Activated effector memory CD4-positive, alpha-beta T cell treated with anti-CD3 and anti-CD28 coated beads, Interleukin-2, amount 50 U/mL, for 16 hours (primary cell): ENCODE measurements around the gene RTEL1.
"Not testable (repeated sequence)": the region's sequence is repeated elsewhere in the genome, so short reads cannot be mapped to it uniquely, and the experiment has no call there.

Experiments used
- DNase-seq: peaks from one replicate; pipeline ENCODE4 v3.0.0-alpha.2; 2020

RTEL1 gene

DNA sequence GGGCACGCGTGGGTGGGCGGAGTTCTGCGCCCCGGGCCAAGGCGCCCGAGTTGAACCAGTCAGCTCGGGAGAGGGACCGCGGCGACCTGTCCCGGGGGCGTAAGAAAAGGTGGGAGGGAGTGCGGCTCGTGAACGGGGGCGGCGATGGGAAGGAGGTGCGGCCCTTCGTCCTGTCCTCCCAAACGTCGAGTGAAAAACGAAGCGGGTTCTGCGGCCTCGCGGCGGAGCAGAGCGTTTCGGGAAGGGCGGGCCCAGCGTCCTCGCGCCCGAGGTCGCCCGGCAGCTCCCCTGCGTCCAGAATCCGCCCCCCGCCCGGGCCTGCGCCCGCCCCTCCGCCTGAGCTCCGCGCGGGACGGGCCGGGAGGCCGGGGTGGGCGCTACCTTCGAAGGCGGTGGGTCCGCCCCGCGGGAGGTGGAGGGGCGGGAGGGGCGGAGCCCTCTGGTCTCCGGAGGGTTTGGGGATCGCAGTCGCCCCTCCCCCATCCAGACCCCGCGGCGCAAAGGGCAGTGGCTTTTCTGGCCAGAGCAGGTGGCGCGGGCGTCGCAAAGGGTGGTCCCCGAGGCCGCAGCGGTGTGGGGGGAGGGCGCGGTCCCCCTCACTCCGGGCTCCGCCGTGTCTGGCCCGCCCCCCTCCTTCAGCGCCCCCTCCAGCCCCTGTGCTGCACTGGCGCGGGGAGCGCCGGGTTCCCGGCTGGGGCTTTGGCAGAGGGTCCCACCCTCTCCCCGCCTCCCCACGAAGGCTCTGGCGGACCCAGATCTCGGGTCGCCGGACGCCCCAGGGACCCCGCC is 5.7 kb upstream of the RTEL1 start:
- DNase-seq = peak; percentile 83

DNA sequence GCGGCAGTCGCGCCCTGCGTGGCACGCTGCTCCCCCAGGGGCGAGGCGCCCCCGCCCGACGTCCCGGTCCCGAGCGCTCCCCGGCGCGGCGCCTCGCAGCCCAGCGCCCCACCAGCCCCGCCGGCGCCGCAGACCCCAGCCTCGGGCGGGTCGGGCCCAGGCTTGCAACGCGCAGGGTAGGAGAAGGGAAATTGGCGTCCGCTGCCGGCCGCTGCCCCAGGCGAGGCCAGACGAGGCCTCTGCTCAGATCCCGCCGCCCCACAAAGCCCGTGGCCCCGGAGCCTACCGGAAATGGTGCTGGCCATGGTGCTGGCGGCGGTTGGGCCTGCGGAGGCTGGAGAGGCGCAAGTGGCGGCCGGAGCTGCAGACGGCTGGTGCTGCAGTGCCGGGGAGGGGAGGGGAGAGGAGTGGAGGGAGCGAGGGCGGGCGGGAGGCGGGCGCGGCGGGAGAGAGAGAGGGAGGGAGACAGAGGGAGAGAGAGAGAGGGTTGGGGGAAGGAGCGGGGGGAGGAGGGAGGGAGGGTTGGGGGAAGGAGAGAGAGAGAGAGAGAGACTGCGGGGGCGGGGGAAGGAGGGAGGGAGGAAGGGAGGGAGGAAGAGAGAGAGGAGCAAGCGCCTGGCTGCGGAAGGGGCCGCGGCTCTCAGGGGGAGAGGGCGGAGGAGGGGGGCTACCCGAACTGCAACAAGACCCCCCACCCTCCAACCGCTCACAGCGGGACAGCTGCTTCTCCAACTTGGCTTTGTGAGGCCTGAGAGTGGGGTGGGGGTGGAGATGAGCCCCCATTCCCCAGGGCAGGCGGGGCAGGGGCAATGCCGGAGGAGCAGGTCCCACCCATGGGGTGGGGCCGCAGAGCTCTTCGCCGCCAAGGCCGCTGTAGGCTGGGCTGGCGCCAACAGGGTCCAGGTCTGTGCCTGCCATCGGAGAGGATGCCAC is 4.8 kb upstream of the RTEL1 start, which contains the start of gene STMN3:
Gene STMN3 (minus strand): TSS at position 384 of the 933 bp plus-strand sequence. CDS start 79 bp downstream, at position 305.
- peak; percentile 89 for DNase-seq

DNA sequence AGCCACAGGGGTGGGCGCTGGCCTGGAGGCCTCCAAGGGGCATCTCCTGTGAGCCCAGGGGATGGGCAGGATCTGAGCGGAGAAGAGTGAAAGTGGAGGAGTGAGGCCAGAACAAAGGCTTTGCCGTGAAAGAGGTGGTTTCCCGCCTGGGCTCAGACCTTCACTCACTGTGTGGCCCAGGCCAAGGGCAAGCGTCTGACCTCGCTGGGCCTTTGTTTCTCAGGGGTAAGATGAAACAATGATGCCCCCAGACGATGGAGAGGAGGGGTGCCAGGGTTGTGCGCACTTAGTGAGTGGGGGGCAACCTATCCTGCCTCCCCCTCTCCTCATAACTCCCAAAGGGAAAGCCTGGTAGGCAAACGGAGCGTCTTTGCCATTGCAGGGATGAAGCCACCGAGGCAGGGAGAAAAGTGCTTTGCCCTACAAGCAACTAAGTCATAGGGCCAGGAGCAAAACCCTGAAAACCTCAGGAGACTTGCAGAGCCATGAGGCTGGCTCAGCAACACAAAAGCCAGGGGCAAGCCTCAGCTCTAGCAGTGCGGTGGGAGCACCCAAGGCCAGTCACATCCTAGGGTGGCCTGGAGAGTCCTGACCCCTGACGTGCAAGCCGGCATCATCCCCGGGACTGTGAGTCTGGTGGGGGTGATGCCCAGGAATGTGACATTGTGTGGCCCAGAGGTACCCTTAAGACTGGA is 4.0 kb upstream of the RTEL1 start:
- no peak for DNase-seq

- no peak for DNase-seq
Measured at GRCh38 chr20:63655249-63655648, 2.9 kb upstream of the RTEL1 start.

- DNase-seq = no peak
Measured at GRCh38 chr20:63656451-63656850, 1.7 kb upstream of the RTEL1 start.

DNA sequence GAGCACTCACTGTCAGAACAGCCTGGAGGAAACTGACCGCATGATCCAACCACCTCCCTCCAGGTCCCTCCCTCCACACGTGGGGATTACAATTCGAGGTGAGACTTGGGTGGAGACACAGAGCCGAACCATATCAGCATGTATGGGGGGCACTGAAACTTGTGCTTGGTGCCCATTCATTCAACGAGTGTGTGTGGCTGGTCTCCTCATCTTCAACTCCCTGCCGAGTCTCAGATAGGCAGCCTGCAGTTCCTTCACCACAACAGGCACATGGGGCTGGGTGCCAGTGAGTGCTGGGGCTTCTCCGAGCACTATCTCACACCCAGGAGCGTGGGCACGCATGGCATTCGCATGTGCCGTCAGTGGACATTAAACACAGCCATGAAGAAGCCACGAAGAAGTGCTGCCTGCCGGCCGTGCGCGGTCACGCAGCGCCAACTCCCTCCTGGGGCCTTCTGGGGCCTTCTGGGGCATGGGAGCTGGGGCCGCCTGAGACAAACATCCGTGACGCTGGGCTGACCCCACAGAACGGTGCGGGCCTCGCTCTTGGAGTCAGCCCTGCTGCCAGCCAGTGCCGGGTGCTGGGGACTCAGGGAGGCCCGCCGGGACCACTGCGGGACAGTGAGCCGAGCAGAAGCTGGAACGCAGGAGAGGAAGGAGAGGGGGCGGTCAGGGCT is 714 bp upstream of the RTEL1 start:
- no peak for DNase-seq

GRCh38 chr20:63658749-63659187 is 656 bp downstream of the RTEL1 start:
- no peak for DNase-seq

DNA sequence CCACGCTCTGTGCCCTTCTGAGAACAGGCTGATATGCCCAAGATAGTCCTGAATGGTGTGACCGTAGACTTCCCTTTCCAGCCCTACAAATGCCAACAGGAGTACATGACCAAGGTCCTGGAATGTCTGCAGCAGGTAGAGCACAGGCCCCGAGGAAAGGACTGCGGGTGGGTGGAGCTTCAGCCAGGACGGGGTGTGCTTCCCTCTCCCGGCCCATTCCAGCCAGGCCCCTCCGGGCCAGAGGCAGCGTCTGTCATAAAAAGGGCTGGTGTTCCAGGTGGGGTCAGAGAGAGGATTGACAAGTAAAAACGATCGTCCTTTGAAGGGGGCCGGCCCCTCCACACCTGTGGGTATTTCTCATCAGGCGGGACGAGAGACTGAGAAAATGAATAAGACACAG is 1.3 kb downstream of the RTEL1 start:
- no peak for DNase-seq

DNA sequence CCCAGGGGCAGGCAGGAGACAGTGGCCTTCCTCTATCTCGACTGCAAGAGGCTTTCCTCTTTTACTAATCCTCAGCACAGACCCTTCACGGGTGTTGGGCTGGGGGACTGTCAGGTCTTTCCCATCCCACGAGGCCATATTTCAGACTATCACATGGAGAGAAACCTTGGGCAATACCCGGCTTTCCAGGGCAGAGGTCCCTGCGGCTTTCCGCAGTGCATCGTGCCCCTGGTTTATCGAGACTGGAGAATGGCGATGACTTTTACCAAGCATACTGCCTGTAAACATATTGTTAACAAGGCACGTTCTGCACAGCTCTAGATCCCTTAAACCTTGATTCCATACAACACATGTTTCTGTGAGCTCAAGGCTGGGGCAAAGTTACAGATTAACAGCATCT is 2.1 kb downstream of the RTEL1 start:
- not testable (repeated sequence) for DNase-seq

- no peak for DNase-seq
Measured at GRCh38 chr20:63660622-63661021, 2.5 kb downstream of the RTEL1 start.

- no peak for DNase-seq
Measured at GRCh38 chr20:63661108-63661507, 3.0 kb downstream of the RTEL1 start.

DNA sequence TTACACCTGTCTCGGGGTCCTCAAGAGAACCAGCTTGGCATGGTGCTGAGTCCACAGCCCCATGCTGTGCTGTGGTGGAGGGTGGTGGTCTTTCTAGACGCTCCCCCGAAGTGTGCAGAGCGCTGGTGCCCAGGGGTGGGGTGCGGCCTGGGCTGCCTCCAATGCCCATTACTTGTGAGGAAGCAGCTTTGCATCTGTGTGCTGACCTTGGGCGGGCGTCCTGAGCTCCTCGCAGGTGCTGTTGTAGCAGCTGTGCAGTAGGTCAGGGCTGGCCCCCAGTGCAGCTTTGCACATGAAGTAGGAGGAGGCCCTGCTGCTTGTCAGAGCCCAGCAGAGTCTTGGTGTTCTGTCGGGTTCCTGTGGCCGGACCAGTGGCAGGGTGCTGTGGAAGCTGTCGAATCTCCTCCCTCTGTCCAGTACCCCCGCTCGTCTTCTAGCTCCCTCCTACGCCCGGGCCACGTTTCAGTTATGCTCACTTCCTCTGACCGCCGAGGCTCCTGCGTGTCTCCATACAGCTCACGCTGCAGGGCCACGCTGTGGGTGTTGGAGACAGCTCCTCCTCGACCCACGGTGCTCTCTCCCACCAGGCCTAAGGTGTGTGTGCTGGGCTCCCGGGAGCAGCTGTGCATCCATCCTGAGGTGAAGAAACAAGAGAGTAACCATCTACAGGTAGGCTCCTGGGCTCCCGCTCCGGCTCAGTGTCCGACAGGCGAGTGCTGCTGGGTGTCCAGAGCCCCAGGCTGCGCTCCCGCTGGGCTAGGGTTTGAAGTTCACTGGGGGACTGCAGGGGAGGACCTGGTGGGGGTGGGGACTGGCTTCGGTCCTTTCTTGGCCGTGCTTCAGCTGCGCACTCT is 4.1 kb downstream of the RTEL1 start:
- DNase-seq = no peak

- DNase-seq = no peak
Measured at GRCh38 chr20:63662813-63663189, 4.7 kb downstream of the RTEL1 start.

DNA sequence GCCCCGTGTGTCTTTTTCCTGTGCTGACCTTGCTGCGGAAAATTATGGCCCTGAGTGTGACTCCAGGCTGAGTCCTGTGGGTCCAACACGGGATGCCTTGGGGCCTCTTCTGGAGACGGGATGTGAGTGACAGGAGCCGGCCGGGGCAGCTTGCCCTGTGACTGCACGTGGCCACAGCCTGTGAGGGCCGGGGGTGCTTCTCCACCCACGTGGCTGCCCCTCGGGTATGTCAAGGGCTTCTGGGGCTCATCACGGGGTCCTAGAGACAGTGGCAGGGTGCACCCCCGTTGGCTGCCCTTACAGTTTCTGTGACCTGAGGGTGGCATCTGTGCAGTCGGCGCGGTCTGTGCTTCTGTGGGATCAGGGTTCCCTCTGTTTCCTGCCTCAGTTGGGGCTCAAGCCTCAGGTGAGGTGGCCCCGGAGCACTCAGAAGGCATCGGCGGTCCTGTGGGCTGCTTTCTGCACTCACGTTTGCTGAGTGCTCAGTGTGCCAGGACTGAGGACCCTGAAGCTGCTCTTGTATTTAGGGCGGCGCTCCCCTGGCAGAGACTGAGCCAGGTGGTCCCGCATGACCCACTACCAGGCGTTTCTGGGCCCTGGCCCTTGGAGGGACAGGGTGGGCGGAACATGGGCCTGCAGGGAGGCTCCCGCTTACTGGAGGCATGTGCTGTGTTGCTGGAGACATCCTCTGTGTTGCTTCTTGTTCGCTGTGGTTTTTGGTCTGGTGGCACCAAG is 5.4 kb downstream of the RTEL1 start:
- DNase-seq = no peak

GRCh38 chr20:63664143-63664851 is 6.2 kb downstream of the RTEL1 start:
- no peak for DNase-seq

DNA sequence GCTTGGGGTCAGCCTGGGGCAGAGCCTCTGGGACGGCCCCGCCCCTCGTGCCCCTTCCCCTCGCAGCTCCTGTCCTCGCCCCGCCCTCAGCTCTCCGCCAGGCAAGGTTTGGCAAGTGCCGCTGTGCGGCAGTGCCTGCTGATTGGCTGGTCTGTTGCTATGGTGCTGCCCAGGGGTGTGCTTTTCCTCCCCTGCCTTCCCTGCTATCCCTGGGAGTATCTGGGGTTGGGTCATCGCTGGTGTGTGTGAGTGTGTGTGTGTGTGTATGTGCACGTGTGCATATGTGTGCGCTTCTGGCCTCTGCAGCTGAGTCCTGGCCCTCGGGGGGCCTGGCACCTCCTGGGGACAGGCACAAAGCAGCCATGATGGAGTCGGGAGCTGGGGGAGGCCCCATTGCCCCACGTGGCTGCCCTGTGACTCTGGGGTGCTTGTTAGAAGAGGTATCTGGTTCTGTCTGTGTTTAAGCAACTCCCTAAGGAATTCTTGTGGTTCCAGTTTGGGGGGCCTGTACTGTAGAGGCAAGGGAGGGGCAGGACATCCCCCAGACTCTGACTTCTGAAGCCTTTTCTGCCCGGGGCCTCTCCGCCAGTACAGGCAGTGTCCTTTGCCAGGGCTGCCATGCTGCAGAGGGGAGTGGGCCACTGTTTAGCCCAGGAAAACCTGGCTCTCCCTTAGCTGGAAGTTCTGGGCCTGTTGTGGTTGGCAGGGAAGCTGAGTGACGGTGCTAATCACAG is 6.9 kb downstream of the RTEL1 start:
- no peak for DNase-seq

GRCh38 chr20:63665708-63666107 is 7.6 kb downstream of the RTEL1 start:
- DNase-seq = no peak

GRCh38 chr20:63667858-63668257 is 9.7 kb downstream of the RTEL1 start:
- no peak for DNase-seq

- no peak for DNase-seq
Measured at GRCh38 chr20:63668351-63668750, 10.2 kb downstream of the RTEL1 start.
